CD4-positive, CD25-positive, alpha-beta regulatory T cell (primary cell): Measurements from ENCODE around the gene CNIH4. TPM values are rescaled to one million over a fixed set of nuclear protein-coding genes. Genes with fewer than 3 reads are reported as not detected.

Experiments used
- ATAC-seq, 2 donors: fragments of 150-1000 bp; cut with Tn5 transposase; one replicate each; pipeline ENCODE4 v1.10.0; 2021; ENCODE audit warnings: low read depth in 2 of 2, moderate number of reproducible peaks in 2 of 2, moderate library complexity in 1 of 2
- DNase-seq, 3 donors: peaks; one replicate each; pipeline versions ENCODE4 v3.0.0 to v3.0.0-alpha.2; 2012 to 2022; ENCODE audit warnings: mixed read lengths in 1 of 3
- H3K27ac ChIP-seq: one replicate; pipeline ENCODE4 v1.7.0; 2013; ENCODE audit warnings: mild to moderate bottlenecking, low read length; ENCODE audit not compliant: insufficient read depth, poor library complexity, severe bottlenecking
- H3K27me3 ChIP-seq: one replicate; pipeline ENCODE4 v1.7.0; 2013; ENCODE audit warnings: low read length; ENCODE audit not compliant: control insufficient read depth, insufficient read depth
- H3K36me3 ChIP-seq: one replicate; pipeline ENCODE4 v1.7.0; 2013; ENCODE audit warnings: mild to moderate bottlenecking, low read length, moderate library complexity; ENCODE audit not compliant: control insufficient read depth, insufficient read depth
- H3K4me1 ChIP-seq: 2 replicates; pipeline ENCODE4 v1.7.0; 2013; ENCODE audit warnings: mild to moderate bottlenecking, low read length; ENCODE audit not compliant: insufficient read depth, control insufficient read depth, poor library complexity, severe bottlenecking
- H3K4me3 ChIP-seq: one replicate; pipeline ENCODE4 v1.7.0; 2013; ENCODE audit warnings: low read depth, mild to moderate bottlenecking, low read length, moderate library complexity
- H3K9me3 ChIP-seq, 2 experiments: 1 replicate in 1 of 2; 2 replicates in 1 of 2; pipeline ENCODE4 v1.7.0; 2013; ENCODE audit warnings: low read length in 2 of 2, mild to moderate bottlenecking in 1 of 2, moderate library complexity in 1 of 2; ENCODE audit not compliant: control insufficient read depth in 2 of 2
- H3K27ac Mint-ChIP-seq, 3 donors: one replicate each; pipeline ENCODE4 v1.8.0; 2020 to 2022; ENCODE audit warnings: mild to moderate bottlenecking in 3 of 3, mixed read lengths in 3 of 3, moderate library complexity in 2 of 3
- H3K27me3 Mint-ChIP-seq: one replicate; pipeline ENCODE4 v1.8.0; 2022; ENCODE audit warnings: mild to moderate bottlenecking, mixed read lengths
- H3K36me3 Mint-ChIP-seq: one replicate; pipeline ENCODE4 v1.8.0; 2020; ENCODE audit warnings: mixed read lengths
- H3K4me1 Mint-ChIP-seq, 4 donors: one replicate each; pipeline ENCODE4 v1.8.0; 2020 to 2022; ENCODE audit warnings: mixed read lengths in 4 of 4, mild to moderate bottlenecking in 1 of 4
- H3K4me3 Mint-ChIP-seq, 4 donors: one replicate each; pipeline ENCODE4 v1.8.0; 2020 to 2022; ENCODE audit warnings: mild to moderate bottlenecking in 4 of 4, mixed read lengths in 4 of 4, moderate library complexity in 3 of 4
- H3K9me3 Mint-ChIP-seq, 7 donors: one replicate each; pipeline ENCODE4 v1.8.0; 2020 to 2022; ENCODE audit warnings: mixed read lengths in 7 of 7, mild to moderate bottlenecking in 3 of 7, moderate library complexity in 2 of 7
- polyA plus RNA-seq, 4 donors: library from polyadenylated mRNA; unstranded; fragments of 300-500 nt; fragmentation: Illumina TruSeq; gene quantifications; one replicate each; pipeline ENCODE4 v1.2.3, GENCODE V29; 2021
- total RNA-seq: library from RNA; stranded (reverse); gene quantifications from one replicate; pipeline ENCODE4 v1.2.3, GENCODE V29; 2022

The CNIH4 gene
- total and polyA plus RNA-seq, 5 donors from 2014 or later: 20.5 to 44.1 (median 38.2) TPM

DNA sequence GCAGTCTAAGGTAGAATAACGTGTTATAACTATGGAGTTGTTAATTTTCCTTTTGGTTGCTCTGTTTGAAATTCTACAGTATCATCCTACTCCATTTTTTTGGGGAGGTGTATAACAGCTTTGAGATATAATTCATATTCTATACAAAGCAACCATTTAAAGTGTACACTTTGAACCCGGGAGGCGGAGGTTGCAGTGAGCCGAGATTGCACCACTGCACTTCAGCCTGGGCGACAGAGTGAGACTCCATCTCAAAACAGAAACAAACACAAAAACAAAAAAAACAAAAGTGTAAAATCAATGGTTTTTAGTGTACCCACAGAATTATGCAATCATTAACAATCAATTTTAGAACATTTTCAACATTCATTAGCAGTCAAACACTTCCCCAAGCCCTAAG lies 33.8 kb downstream of the CNIH4 start:
- Histone ChIP-seq H3K4me1 (peaks cover 5% of the 10 kb centered on the region), H3K36me3 (peaks cover 74% of the 10 kb centered on the region), H3K27ac (no peak overlapping the region), H3K27me3 (no peaks in the 10 kb centered on the region), H3K9me3 (no peaks in the 10 kb centered on the region), H3K4me3 (no peak overlapping the region)
- no peaks in the 10 kb centered on the region for H3K27me3 Mint-ChIP-seq
- no peaks in the 10 kb centered on the region for H3K9me3 Mint-ChIP-seq
- H3K4me1 Mint-ChIP-seq: peaks cover 5 to 29% (median 13%) of the 10 kb centered on the region in 4 donors
- ATAC-seq (no peak), DNase-seq (no peak)
- H3K36me3 Mint-ChIP-seq: peaks cover 37% of the 10 kb centered on the region
- no peak overlapping the region for H3K4me3 Mint-ChIP-seq
- no peak overlapping the region for H3K27ac Mint-ChIP-seq

DNA sequence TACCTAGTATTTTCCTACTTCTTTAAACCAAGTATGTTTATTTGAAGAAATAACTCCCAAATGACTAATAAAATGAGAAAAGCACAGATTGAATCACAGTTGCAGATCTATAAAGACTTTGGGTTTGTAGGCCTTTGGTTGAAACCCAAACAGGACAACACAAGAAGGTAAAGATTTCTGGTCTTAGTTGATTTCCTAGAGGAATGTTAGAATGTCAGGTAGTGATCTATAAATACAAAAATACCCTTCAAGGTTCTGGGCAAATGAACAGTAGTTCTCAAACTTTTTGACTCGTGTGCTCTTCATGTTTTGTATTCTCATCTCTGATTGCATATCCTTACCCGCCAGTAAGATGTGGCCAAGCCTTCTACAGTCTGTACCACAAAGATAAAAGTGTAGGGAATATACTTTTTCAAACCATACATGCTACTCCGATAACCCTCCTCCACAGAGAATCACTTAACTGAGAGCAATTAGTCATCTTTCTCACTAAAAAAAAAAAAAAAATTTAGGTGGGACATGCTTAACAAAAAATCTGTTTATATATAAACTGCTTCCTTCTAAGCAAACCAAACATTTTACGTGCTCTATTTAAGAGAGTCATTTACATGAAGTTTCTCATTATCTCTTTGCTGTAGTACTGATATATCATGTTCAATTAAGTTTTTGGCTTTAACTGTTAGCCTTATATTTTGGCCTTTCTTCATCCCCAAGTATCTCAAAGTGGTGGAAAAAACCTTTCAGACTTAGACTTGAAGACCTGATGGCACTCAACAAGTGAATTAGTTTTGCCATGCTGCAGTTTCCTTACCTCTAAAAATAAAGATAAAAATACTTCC lies 36.0 kb downstream of the CNIH4 start:
- H3K27ac Mint-ChIP-seq: peak overlapping the region; percentile 23 to 76 (median 67)
- no peak for DNase-seq
- no peaks in the 10 kb centered on the region for H3K27me3 ChIP-seq
- peaks cover 84% of the 10 kb centered on the region for H3K36me3 ChIP-seq
- ATAC-seq: no peak
- no peak overlapping the region for H3K27ac ChIP-seq
- peaks cover 6 to 15% (median 11%) of the 10 kb centered on the region in 4 donors for H3K4me1 Mint-ChIP-seq
- no peak overlapping the region for H3K4me3 ChIP-seq
- H3K36me3 Mint-ChIP-seq: peaks cover 53% of the 10 kb centered on the region
- no peak overlapping the region for H3K4me3 Mint-ChIP-seq
- H3K27me3 Mint-ChIP-seq: no peaks in the 10 kb centered on the region
- H3K4me1 ChIP-seq: peaks cover 5% of the 10 kb centered on the region
- H3K9me3 Mint-ChIP-seq: no peaks in the 10 kb centered on the region
- no peaks in the 10 kb centered on the region for H3K9me3 ChIP-seq

DNA sequence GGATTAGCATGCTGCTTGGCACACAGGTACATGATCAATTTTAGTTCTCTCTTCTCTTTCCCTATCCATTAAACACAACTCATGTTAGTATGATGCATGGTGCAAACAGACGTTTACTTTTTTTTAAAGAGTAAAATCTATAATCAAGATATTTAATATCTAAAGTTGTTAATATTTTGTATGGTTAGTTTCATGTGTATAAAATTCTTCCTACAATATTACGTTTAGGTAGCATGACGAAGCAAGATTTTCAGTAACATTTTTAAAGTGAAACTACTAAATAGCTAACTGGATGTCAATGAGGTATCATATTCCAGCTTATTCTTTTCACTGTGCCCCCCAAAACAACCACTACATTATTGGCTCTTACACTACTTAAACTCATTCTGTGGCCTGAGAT lies 36.6 kb downstream of the CNIH4 start:
- peaks cover 91% of the 10 kb centered on the region for H3K36me3 ChIP-seq
- no peaks in the 10 kb centered on the region for H3K9me3 ChIP-seq
- no peaks in the 10 kb centered on the region for H3K27me3 Mint-ChIP-seq
- H3K4me3 Mint-ChIP-seq: no peak overlapping the region
- H3K4me3 ChIP-seq: no peak overlapping the region
- no peaks in the 10 kb centered on the region for H3K9me3 Mint-ChIP-seq
- H3K27me3 ChIP-seq: no peaks in the 10 kb centered on the region
- H3K4me1 Mint-ChIP-seq: peaks cover 5 to 17% (median 8%) of the 10 kb centered on the region in 4 donors
- H3K4me1 ChIP-seq: peaks cover under 1% of the 10 kb centered on the region
- no peak overlapping the region for H3K27ac ChIP-seq
- H3K27ac Mint-ChIP-seq: peak overlapping the region in 2 of 3 donors; percentile 47 to 67
- DNase-seq: no peak
- no peak for ATAC-seq
- H3K36me3 Mint-ChIP-seq: peaks cover 59% of the 10 kb centered on the region

- no peak overlapping the region for H3K27ac ChIP-seq
- H3K27me3 Mint-ChIP-seq: no peaks in the 10 kb centered on the region
- H3K9me3 ChIP-seq: no peaks in the 10 kb centered on the region
- H3K4me3 ChIP-seq: no peak overlapping the region
- peak overlapping the region in 1 of 3 donors; percentile 42 for H3K27ac Mint-ChIP-seq
- no peaks in the 10 kb centered on the region for H3K9me3 Mint-ChIP-seq
- ATAC-seq: no peak
- peak overlapping the region in 1 of 4 donors; percentile 52 for H3K4me3 Mint-ChIP-seq
- DNase-seq: no peak
- H3K27me3 ChIP-seq: no peaks in the 10 kb centered on the region
- peaks cover 46% of the 10 kb centered on the region for H3K36me3 Mint-ChIP-seq
- H3K4me1 Mint-ChIP-seq: peaks cover 11 to 37% (median 25%) of the 10 kb centered on the region in 4 donors
- H3K4me1 ChIP-seq: peaks cover 4% of the 10 kb centered on the region
- peaks cover 89% of the 10 kb centered on the region for H3K36me3 ChIP-seq
Measured at GRCh38 chr1:224399887-224400286, 43.2 kb downstream of the CNIH4 start.

DNA sequence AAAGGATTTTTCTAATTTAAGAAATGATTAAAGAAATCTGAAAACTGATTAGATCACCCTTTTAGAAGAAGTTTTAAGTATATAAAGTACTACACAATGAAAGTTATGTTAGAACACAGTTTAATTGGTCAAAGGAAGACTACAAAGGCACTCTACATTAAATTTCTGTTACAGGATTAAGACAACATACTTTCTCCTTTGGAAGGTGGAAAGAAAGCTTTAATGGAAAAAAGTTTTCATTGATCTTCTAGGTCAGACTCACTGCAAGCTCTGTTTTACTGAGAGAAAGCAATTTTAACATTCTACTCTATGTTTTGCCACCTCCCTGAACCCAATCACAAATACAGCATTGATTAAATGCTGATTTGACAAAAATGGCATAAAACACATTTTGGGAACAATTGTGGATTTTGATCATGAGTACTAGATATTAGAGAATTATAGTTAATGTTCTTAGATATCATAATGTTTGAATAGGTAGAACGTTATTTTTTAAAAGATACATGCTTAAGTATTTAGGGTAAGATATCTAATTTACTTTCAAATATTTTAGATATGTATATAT lies 45.9 kb downstream of the CNIH4 start:
- H3K27ac Mint-ChIP-seq: no peak overlapping the region
- DNase-seq (no peak), ATAC-seq (no peak)
- no peak overlapping the region for H3K4me3 ChIP-seq
- no peaks in the 10 kb centered on the region for H3K9me3 Mint-ChIP-seq
- no peaks in the 10 kb centered on the region for H3K27me3 ChIP-seq
- H3K4me1 ChIP-seq: peaks cover 4% of the 10 kb centered on the region
- H3K27me3 Mint-ChIP-seq: no peaks in the 10 kb centered on the region
- H3K27ac ChIP-seq: no peak overlapping the region
- H3K36me3 Mint-ChIP-seq: peaks cover 39% of the 10 kb centered on the region
- H3K9me3 ChIP-seq: no peaks in the 10 kb centered on the region
- H3K36me3 ChIP-seq: peaks cover 88% of the 10 kb centered on the region
- peak overlapping the region in 1 of 4 donors; percentile 32 for H3K4me3 Mint-ChIP-seq
- peaks cover 15 to 55% (median 31%) of the 10 kb centered on the region in 4 donors for H3K4me1 Mint-ChIP-seq

GRCh38 chr1:224404916-224405603 lies 48.4 kb downstream of the CNIH4 start:
- no peaks in the 10 kb centered on the region for H3K27me3 Mint-ChIP-seq
- no peaks in the 10 kb centered on the region for H3K9me3 Mint-ChIP-seq
- Histone ChIP-seq H3K36me3 (peaks cover 86% of the 10 kb centered on the region), H3K27me3 (no peaks in the 10 kb centered on the region), H3K4me3 (no peak overlapping the region), H3K4me1 (peaks cover 4% of the 10 kb centered on the region), H3K9me3 (no peaks in the 10 kb centered on the region), H3K27ac (peak overlapping the region; percentile 14)
- peaks cover 27% of the 10 kb centered on the region for H3K36me3 Mint-ChIP-seq
- H3K4me1 Mint-ChIP-seq: peaks cover 24 to 51% (median 34%) of the 10 kb centered on the region in 4 donors
- no peak overlapping the region for H3K27ac Mint-ChIP-seq
- DNase-seq: no peak
- no peak for ATAC-seq
- no peak overlapping the region for H3K4me3 Mint-ChIP-seq

GRCh38 chr1:224405604-224405970 lies 48.9 kb downstream of the CNIH4 start:
- no peak for DNase-seq
- peak overlapping the region in 1 of 3 donors; percentile 90 for H3K27ac Mint-ChIP-seq

More at GRCh38 chr1:224405604-224405970, 48.9 kb downstream of the CNIH4 start:
- Mint-ChIP-seq H3K4me1 (peaks cover 24 to 51% (median 34%) of the 10 kb centered on the region in 4 donors), H3K27me3 (no peaks in the 10 kb centered on the region), H3K36me3 (peaks cover 27% of the 10 kb centered on the region), H3K9me3 (no peaks in the 10 kb centered on the region), H3K4me3 (no peak overlapping the region)
- peak overlapping the region; percentile 14 for H3K27ac ChIP-seq
- no peaks in the 10 kb centered on the region for H3K9me3 ChIP-seq
- ATAC-seq: no peak
- H3K27me3 ChIP-seq: no peaks in the 10 kb centered on the region
- H3K4me1 ChIP-seq: peaks cover 4% of the 10 kb centered on the region
- H3K36me3 ChIP-seq: peaks cover 87% of the 10 kb centered on the region
- H3K4me3 ChIP-seq: no peak overlapping the region
